ENCODE data around the gene NRG3.

GRCh38 chr10:82821043-82821442 is 946.0 kb downstream of the NRG3 start:
- TF ChIP-seq POLR2A (IDR thresholded peaks at IDR 0.05) (no peak), CTCF (IDR thresholded peaks at IDR 0.05) (no peak), POLR2AphosphoS5 (IDR thresholded peaks at IDR 0.05) (no peak)

All from upper lobe of left lung (tissue), 4 donors.